HepG2 (cell line): ENCODE measurements around the gene CD300LF. TPM values are rescaled to one million over a fixed set of nuclear protein-coding genes. Genes with fewer than 3 reads are reported as not detected.

ENCODE experiments used
- ATAC-seq: fragments of 200-7000 bp; cut with Tn5 transposase; 3 replicates; pipeline ENCODE4 v1.9.1; 2020; ENCODE audit warnings: mild to moderate bottlenecking, moderate library complexity
- BruUV-seq: library from RNA; stranded (reverse); fragments of 400-500 nt; replicated peaks from 2 replicates; lab custom pipeline; 2021; lab: Mats Ljungman, UMichigan
- CTCF ChIA-PET: fragments of 300-600 bp; formaldehyde crosslinking; extraction: SDS; loops from one replicate; lab custom pipeline; 2021; ENCODE audit warnings: low total read pairs, inconsistent platforms, low intra/inter-chr PET ratio; lab: Yijun Ruan, JAX
- POLR2A ChIA-PET: fragments of 350-600 bp; sonication (Branson Sonifier 250); formaldehyde crosslinking; loops from one replicate; lab custom pipeline; 2020; ENCODE audit warnings: antibody characterized with exemption, inconsistent platforms; lab: Yijun Ruan, JAX
- DNase-seq: peaks from one replicate; pipeline ENCODE4 v3.0.0-alpha.2; 2015; ENCODE audit warnings: low spot score
- FAIRE-seq: peaks from 3 replicates; lab custom pipeline; 2011; peaks lifted over from hg19 to GRCh38; lab: Jason Lieb, UNC
- H2AFZ ChIP-seq: one replicate; pipeline ENCODE4 v1.6.1; 2011; ENCODE audit warnings: low read length, inconsistent platforms
- H3K27ac ChIP-seq: fragments of 300-600 bp; 3 replicates; pipeline ENCODE4 v1.8.0; 2011; ENCODE audit warnings: mixed run types, mild to moderate bottlenecking, mixed read lengths, low read length, inconsistent platforms; ENCODE audit not compliant: insufficient read depth; ENCODE audit errors: extremely low read length
- H3K27me3 ChIP-seq, 2 experiments: fragments of 200-600 bp in 1 of 2; 2 replicates in 1 of 2; 3 replicates in 1 of 2; pipeline versions ENCODE4 v1.6.0 to v1.8.0; 2011; ENCODE audit warnings: low read length in 2 of 2, mild to moderate bottlenecking in 2 of 2, moderate library complexity in 2 of 2, inconsistent platforms in 1 of 2; ENCODE audit not compliant: insufficient read depth in 2 of 2, control insufficient read depth in 1 of 2
- H3K36me3 ChIP-seq, 2 experiments: fragments of 200-600 bp in 1 of 2; replicated peaks in 1 of 2; 2 replicates in 1 of 2; 3 replicates in 1 of 2; pipeline versions ENCODE4 v1.5.1 to v1.8.0; 2011; ENCODE audit warnings: low read length in 2 of 2, inconsistent platforms in 1 of 2; ENCODE audit not compliant: insufficient read depth in 2 of 2, control insufficient read depth in 1 of 2
- H3K4me1 ChIP-seq: 2 replicates; pipeline ENCODE4 v1.5.1; 2012; ENCODE audit warnings: low read length, inconsistent platforms; ENCODE audit not compliant: insufficient read depth
- H3K4me2 ChIP-seq: 2 replicates; pipeline ENCODE4 v1.6.0; 2011; ENCODE audit warnings: low read depth, low read length, inconsistent platforms
- H3K4me3 ChIP-seq, 3 experiments: fragments of 200-600 bp in 1 of 3; sonication (generic), shearing (Covaris generic) in 1 of 3; replicated peaks in 1 of 3; 2 replicates each; pipeline ENCODE4 v1.5.1; 2011 to 2016; ENCODE audit warnings: low read length in 3 of 3, inconsistent platforms in 2 of 3, low read depth in 2 of 3, mild to moderate bottlenecking in 2 of 3, control low read depth in 1 of 3, mixed read lengths in 1 of 3; ENCODE audit not compliant: insufficient read depth in 1 of 3
- H3K79me2 ChIP-seq: one replicate; pipeline ENCODE4 v1.6.1; 2011; ENCODE audit warnings: low read length, inconsistent platforms; ENCODE audit not compliant: insufficient read depth
- H3K9ac ChIP-seq: 2 replicates; pipeline ENCODE4 v1.6.0; 2011; ENCODE audit warnings: mild to moderate bottlenecking, low read depth, low read length, inconsistent platforms; ENCODE audit not compliant: insufficient read depth
- H3K9me3 ChIP-seq: 2 replicates; pipeline ENCODE4 v1.5.1; 2012; ENCODE audit warnings: mild to moderate bottlenecking, low read length
- H4K20me1 ChIP-seq: 2 replicates; pipeline ENCODE4 v1.6.0; 2011; ENCODE audit warnings: inconsistent platforms, mild to moderate bottlenecking, low read length, moderate library complexity; ENCODE audit not compliant: insufficient read depth
- AGO1 ChIP-seq: fragments of 200-400 bp; formaldehyde crosslinking; IDR thresholded peaks from 2 replicates; pipeline ENCODE4 v1.6.1; 2017; ENCODE audit warnings: mild to moderate bottlenecking, low read depth, low read length, moderate library complexity; ENCODE audit not compliant: poor library complexity, severe bottlenecking
- FOSL2 ChIP-seq: sonication (generic); formaldehyde crosslinking; IDR thresholded peaks from 2 replicates; pipeline ENCODE4 v1.4.0; 2020; ENCODE audit warnings: missing genetic modification reagents
- HIVEP1 ChIP-seq: sonication (generic); formaldehyde crosslinking; IDR thresholded peaks from 2 replicates; pipeline ENCODE4 v1.4.0; 2020; ENCODE audit warnings: mild to moderate bottlenecking, missing genetic modification reagents
- ISL2 ChIP-seq: sonication (generic); formaldehyde crosslinking; IDR thresholded peaks from 2 replicates; pipeline ENCODE4 v1.5.0; 2020; ENCODE audit warnings: missing genetic modification reagents
- PTBP1 ChIP-seq: fragments of 200-400 bp; formaldehyde crosslinking; IDR thresholded peaks from 2 replicates; pipeline ENCODE4 v1.6.1; 2018; ENCODE audit warnings: low read length, low read depth; ENCODE audit not compliant: poor library complexity, severe bottlenecking
- RARA ChIP-seq: IDR thresholded peaks from 2 replicates; pipeline ENCODE4 v1.6.1; 2016; ENCODE audit warnings: missing genetic modification reagents, missing compliant biosample characterization
- REST ChIP-seq, 2 experiments: IDR thresholded peaks; 2 replicates each; pipeline ENCODE4 v1.6.1; 2011 to 2012; ENCODE audit warnings: low read length in 2 of 2, borderline replicate concordance in 1 of 2, low read depth in 1 of 2, mild to moderate bottlenecking in 1 of 2, moderate library complexity in 1 of 2
- SOX6 ChIP-seq, 2 experiments: fragments of 450-650 bp in 1 of 2; sonication (generic) in 1 of 2; formaldehyde crosslinking in 1 of 2; IDR thresholded peaks; 2 replicates each; pipeline versions ENCODE4 v1.4.0 to v1.6.1; 2017 to 2020; ENCODE audit warnings: antibody characterized with exemption in 1 of 2, mild to moderate bottlenecking in 1 of 2, missing genetic modification reagents in 1 of 2
- SRSF4 ChIP-seq: fragments of 200-400 bp; formaldehyde crosslinking; IDR thresholded peaks from one replicate; pipeline ENCODE4 v1.6.1; 2018; ENCODE audit warnings: mild to moderate bottlenecking, low read depth, low read length, moderate library complexity; ENCODE audit not compliant: poor library complexity, severe bottlenecking
- ZBTB38 ChIP-seq: sonication (generic); formaldehyde crosslinking; IDR thresholded peaks from 2 replicates; pipeline ENCODE4 v1.5.1; 2020; ENCODE audit warnings: mild to moderate bottlenecking, missing genetic modification reagents
- ZBTB4 ChIP-seq: sonication (generic); formaldehyde crosslinking; IDR thresholded peaks from 2 replicates; pipeline ENCODE4 v1.4.0; 2020; ENCODE audit warnings: missing genetic modification reagents, mild to moderate bottlenecking, borderline replicate concordance
- ZNF263 ChIP-seq: sonication (generic); formaldehyde crosslinking; IDR thresholded peaks from 2 replicates; pipeline ENCODE4 v1.4.0; 2020; ENCODE audit warnings: missing genetic modification reagents
- ZNF326 ChIP-seq: sonication (generic); formaldehyde crosslinking; IDR thresholded peaks from 2 replicates; pipeline ENCODE4 v1.4.0; 2020; ENCODE audit warnings: missing genetic modification reagents, borderline replicate concordance
- ZNF431 ChIP-seq: sonication (generic); formaldehyde crosslinking; IDR thresholded peaks from 2 replicates; pipeline ENCODE4 v1.9.0; 2022; ENCODE audit warnings: missing genetic modification reagents, low read depth, mild to moderate bottlenecking, borderline replicate concordance
- WGBS: methylation state at CpG from one replicate; pipeline ENCODE4 v1.1.6; 2017; ENCODE audit warnings: low lambda C conversion rate; 5-methylcytosine and 5-hydroxymethylcytosine counted together
- in situ Hi-C: cut with HindIII; loops from 2 replicates; pipeline ENCODE4 v1.10.0; 2017; ENCODE audit warnings: low pct_unique_long_range_greater_than_20kb; ENCODE audit not compliant: extremely low pct_ligation_motif_present
- intact Hi-C: fragments of 100-400 bp; cut with micrococcal nuclease; formaldehyde crosslinking; loops from one replicate; pipeline ENCODE4 v1.10.0; 2022; ENCODE audit not compliant: unreplicated experiment
- polyA plus RNA-seq, 8 experiments: library from polyadenylated mRNA; depleted of rRNA in 3 of 8; stranded (reverse) in 7 of 8; unstranded in 1 of 8; fragments of >200 nt; fragmentation: Illumina TruSeq in 4 of 8; extraction: Trizol in 4 of 8; gene quantifications; 2 replicates each; pipeline versions ENCODE4 v1.2.1 to v1.2.3, GENCODE V29; 2011 to 2016; ENCODE audit warnings: low read depth in 4 of 8, missing spikeins in 1 of 8, mixed read lengths in 1 of 8; ENCODE audit not compliant: insufficient read depth in 1 of 8
- total RNA-seq, 5 experiments: library from RNA; depleted of rRNA; stranded (reverse); fragments of >200 nt; fragmentation: Illumina TruSeq; extraction: Trizol; gene quantifications; 2 replicates each; pipeline ENCODE4 v1.2.3, GENCODE V29; 2016; ENCODE audit warnings: low read depth in 1 of 5

The CD300LF gene
- total and polyA plus RNA-seq, 2 of the 13 experiments (the other 11 are each of a cell fraction or from before 2014, with no cell fraction given), result not detected

GRCh38 chr17:74761419-74761818, 48.7 kb upstream of the CD300LF start (continued):
- TF ChIP-seq HIVEP1 (CRISPR knock-in tag) (no peak), ISL2 (CRISPR knock-in tag) (no peak), PTBP1 (peak; percentile 3), SRSF4 (no peak), ZBTB38 (0 out of 2 replicates have a peak, but pooled peaks have one; percentile 0), ZNF326 (CRISPR knock-in tag) (0 out of 2 replicates have a peak, but pooled peaks have one; percentile 52), ZNF431 (CRISPR knock-in tag) (no peak), FOSL2 (CRISPR knock-in tag) (no peak)

- H3K9ac ChIP-seq, result peak overlapping the region; percentile 27
- TF ChIP-seq REST (IDR thresholded peaks at IDR 0.05; ENCODE audit: borderline replicate concordance in 1 of 2, low read depth in 1 of 2, low read length in 2 of 2) (peak; percentile 26 to 84), SOX6 (IDR thresholded peaks at IDR 0.05) (no peak), SOX6 (CRISPR knock-in tag; IDR thresholded peaks at IDR 0.05) (peak; percentile 36; the same call in 1 of the 2 replicates), RARA (CRISPR knock-in tag) (no peak), ZBTB4 (no peak), ZNF263 (CRISPR knock-in tag) (peak; percentile 65; the same call in 1 of the 2 replicates), AGO1 (peak; percentile 14)
These were observed 47.8 kb upstream of the CD300LF start for GRCh38 chr17:74760404-74761105.

More at GRCh38 chr17:74760404-74761105, 47.8 kb upstream of the CD300LF start:
- FAIRE-seq (no peak), DNase-seq (no peak), ATAC-seq (peak; percentile 2)
- intact Hi-C loops, result loop anchor here (1.0 kb wide), 1 partner anchor 10 kb away; no protein-coding TSS in a partner anchor
- Histone ChIP-seq H3K4me1 (peaks cover 99% of the 10 kb centered on the region), H3K27ac (peak overlapping the region; percentile 64), H3K27me3 (no peaks in the 10 kb centered on the region), H4K20me1 (peaks cover 69% of the 10 kb centered on the region), H2AFZ (no peak overlapping the region), H3K4me2 (peak overlapping the region; percentile 92), H3K79me2 (peaks cover 93% of the 10 kb centered on the region), H3K36me3 (peaks cover 26 to 38% of the 10 kb centered on the region in 2 experiments), H3K9me3 (no peaks in the 10 kb centered on the region), H3K4me3 (peak overlapping the region in 1 of 3 experiments; percentile 19; a peak in 1 of 6 replicates)
- BruUV-seq, result no TSS peak
- in situ Hi-C loops, result no loop called here
- POLR2A ChIA-PET, result interaction anchor here (0.8 to 29.3 kb wide), 4 partner anchors 6 to 113 kb away, joined by 5 to 1459 read pairs (median 764); partner anchors contain the start of genes FDXR, NAT9, NHERF1 and RAB37
- CTCF ChIA-PET, result interaction anchor here (1.0 to 1.5 kb wide), 2 partner anchors 10 to 16 kb away, joined by 3 to 4 read pairs; no protein-coding TSS in a partner anchor
- 72% methylated on average over 7 of the region's 7 CpGs for WGBS
